ENCODE measurements around the gene CEP128.

The CEP128 gene

GRCh38 chr14:80567905-80568536 is 373.5 kb downstream of the CEP128 start:
- H3K4me1 Mint-ChIP-seq: no peaks in the 10 kb centered on the region

DNA sequence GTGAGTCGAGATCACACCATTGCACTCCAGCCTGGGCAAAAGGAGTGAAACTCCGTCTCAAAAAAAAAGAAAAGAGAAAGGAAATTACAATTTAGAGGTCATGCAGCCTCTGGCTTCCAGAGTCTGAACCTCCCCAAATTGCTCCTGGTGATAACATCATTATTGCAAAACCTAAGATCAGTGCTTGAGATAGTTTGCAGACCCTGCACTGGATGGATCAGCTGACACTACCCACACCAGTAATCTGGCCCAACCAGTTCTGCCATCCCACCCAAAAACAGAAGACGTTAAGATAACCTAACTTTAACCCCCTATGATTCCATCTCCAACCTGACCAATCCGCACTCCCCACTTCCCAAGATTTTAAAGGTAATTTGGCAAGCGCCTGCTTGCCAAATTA is 376.5 kb downstream of the CEP128 start:
- Mint-ChIP-seq H3K27ac (no peak overlapping the region), H3K4me3 (no peak overlapping the region), H3K4me1 (no peaks in the 10 kb centered on the region), H3K27me3 (no peaks in the 10 kb centered on the region), H3K9me3 (no peaks in the 10 kb centered on the region), H3K36me3 (peaks cover 2% of the 10 kb centered on the region)

More at GRCh38 chr14:80567905-80568536, 373.5 kb downstream of the CEP128 start:
- H3K36me3 Mint-ChIP-seq: peaks cover 2% of the 10 kb centered on the region
- no peak overlapping the region for H3K4me3 Mint-ChIP-seq
- H3K27ac Mint-ChIP-seq: peak overlapping the region; percentile 52
- no peaks in the 10 kb centered on the region for H3K9me3 Mint-ChIP-seq
- H3K27me3 Mint-ChIP-seq: no peaks in the 10 kb centered on the region

DNA sequence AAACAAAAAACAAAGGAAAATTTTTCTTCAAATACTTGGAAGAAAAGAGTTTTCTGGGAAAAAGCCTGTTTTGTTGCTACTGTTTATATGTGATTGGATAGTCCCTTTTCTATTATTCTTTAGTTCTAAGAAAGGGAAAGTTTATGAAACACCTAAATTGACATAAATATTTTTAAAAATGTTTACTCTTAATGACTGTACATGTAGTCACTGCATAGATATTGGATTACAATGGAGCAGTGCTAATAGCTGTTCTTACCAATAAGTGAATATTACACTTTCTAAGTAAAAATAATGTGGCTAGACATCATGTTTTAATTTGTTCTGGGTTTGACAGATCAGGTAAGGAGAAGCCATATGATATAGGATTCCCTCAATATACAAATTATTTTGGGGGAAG is 377.5 kb downstream of the CEP128 start:
- H3K36me3 Mint-ChIP-seq: peaks cover 4% of the 10 kb centered on the region
- H3K27ac Mint-ChIP-seq: no peak overlapping the region
- no peaks in the 10 kb centered on the region for H3K27me3 Mint-ChIP-seq
- no peak overlapping the region for H3K4me3 Mint-ChIP-seq
- H3K4me1 Mint-ChIP-seq: no peaks in the 10 kb centered on the region
- no peaks in the 10 kb centered on the region for H3K9me3 Mint-ChIP-seq

DNA sequence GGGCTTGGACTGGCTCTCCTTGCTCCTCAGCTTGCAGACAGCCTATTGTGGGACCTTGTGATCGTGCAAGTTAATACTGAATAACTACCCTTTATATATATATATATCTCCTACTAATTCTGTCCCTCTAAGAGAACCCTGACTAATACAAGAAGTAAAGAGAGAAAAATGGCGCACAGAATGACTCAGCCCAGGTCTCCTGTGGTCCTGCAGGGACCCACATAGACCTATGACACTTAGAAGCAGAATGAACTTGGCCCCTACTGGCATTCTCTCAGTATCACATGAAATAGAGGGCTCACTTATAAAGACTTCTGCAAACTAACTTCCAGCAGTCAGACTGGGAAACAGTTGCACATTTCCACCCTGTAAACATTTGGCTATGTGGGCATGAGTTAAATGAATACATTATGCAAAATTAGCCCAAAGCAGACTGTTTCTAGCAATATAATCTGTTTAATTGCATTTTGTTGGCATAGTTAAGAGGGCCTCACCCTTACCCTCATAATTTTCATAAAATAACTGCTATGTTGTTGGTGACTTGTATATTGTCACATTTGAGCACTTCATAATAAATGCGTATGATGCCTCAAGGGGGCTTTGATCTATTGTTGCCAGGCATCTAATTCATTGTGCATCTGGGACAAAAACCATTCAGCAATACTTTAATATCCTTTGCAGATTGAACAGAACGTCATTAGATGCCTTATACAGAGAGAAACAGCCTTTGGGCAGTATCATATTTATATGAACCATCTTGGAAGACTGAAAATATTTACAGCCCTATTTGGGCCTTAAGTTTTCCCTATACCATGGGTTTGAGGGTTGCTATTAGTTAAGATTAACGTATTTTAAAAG is 380.5 kb downstream of the CEP128 start:
- Mint-ChIP-seq H3K27me3 (no peaks in the 10 kb centered on the region), H3K9me3 (no peaks in the 10 kb centered on the region), H3K36me3 (peaks cover 4% of the 10 kb centered on the region), H3K4me3 (no peak overlapping the region), H3K4me1 (no peaks in the 10 kb centered on the region), H3K27ac (no peak overlapping the region)

- Mint-ChIP-seq H3K36me3 (peaks cover 3% of the 10 kb centered on the region), H3K27me3 (no peaks in the 10 kb centered on the region), H3K9me3 (no peaks in the 10 kb centered on the region), H3K4me1 (no peaks in the 10 kb centered on the region), H3K4me3 (no peak overlapping the region), H3K27ac (no peak overlapping the region)
Measured at GRCh38 chr14:80554139-80554538, 387.4 kb downstream of the CEP128 start.

DNA sequence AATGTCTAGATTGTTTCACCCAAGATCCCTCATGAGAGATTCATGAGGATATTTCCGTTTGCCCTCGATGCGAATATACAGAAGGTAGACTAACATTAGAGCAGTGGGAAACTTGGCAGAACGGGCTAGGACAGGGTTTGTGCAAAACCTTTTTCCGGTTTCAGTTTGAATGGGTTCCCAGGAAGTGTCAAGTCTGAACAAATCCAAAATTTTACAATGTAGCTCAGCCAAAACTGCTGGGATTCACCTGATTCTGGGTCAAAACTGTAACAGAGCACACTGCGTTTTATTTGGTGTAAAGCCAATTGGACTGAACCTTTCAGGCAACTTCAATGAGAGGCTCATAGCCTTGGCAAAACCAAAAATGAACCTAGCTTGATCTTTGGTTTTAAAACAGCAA is 392.4 kb downstream of the CEP128 start:
- Mint-ChIP-seq H3K36me3 (peaks cover 3% of the 10 kb centered on the region), H3K27ac (no peak overlapping the region), H3K4me1 (no peaks in the 10 kb centered on the region), H3K27me3 (no peaks in the 10 kb centered on the region), H3K9me3 (no peaks in the 10 kb centered on the region), H3K4me3 (no peak overlapping the region)

- H3K27me3 Mint-ChIP-seq: no peaks in the 10 kb centered on the region
Measured at GRCh38 chr14:80545935-80546854, 395.3 kb downstream of the CEP128 start.

DNA sequence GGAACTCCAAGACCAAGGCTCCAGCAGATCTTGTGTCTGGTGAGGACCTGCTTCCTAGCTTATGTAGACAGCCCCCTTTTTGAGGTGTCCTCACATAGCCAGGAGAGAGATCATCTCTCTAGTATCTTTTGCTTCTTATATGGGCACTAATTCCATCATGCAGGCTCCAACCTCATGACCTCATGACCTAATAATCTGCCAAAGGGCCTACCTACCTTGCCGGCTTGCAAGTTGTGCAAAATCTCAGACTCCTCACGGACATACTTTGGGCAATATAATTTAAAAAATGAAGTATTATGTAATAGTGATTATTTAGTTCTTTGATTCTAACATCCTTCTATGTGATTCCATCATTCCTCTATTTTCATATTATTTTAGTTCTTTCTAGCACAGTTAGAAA is 397.2 kb downstream of the CEP128 start:
- Mint-ChIP-seq H3K27ac (no peak overlapping the region), H3K9me3 (peaks cover 6% of the 10 kb centered on the region), H3K36me3 (peaks cover 3% of the 10 kb centered on the region), H3K4me1 (no peaks in the 10 kb centered on the region), H3K27me3 (no peaks in the 10 kb centered on the region), H3K4me3 (no peak overlapping the region)

More at GRCh38 chr14:80545935-80546854, 395.3 kb downstream of the CEP128 start:
- Mint-ChIP-seq H3K36me3 (no peaks in the 10 kb centered on the region), H3K9me3 (peaks cover 6% of the 10 kb centered on the region), H3K27ac (no peak overlapping the region), H3K4me1 (no peaks in the 10 kb centered on the region), H3K4me3 (no peak overlapping the region)

DNA sequence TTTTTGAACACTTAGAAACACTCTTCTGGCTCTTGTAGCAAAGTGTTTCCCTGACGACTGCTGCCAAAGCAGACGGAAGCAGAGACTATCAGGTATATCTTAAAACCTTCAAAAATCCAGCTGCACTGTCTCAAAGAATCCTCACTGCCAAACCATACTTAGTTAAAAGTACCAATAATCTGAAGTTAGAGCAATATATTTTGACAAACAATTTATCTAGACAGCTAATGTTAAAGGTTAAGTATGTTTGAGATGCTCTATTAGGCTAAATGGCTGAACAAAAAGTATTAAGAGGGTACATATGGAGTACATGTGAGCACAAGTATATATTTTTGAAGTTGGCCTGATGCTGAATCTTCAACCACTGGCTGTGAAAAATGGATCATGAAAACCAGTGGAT is 398.3 kb downstream of the CEP128 start:
- Mint-ChIP-seq H3K4me3 (no peak overlapping the region), H3K36me3 (peaks cover 3% of the 10 kb centered on the region), H3K27ac (no peak overlapping the region), H3K9me3 (peaks cover 6% of the 10 kb centered on the region), H3K27me3 (no peaks in the 10 kb centered on the region), H3K4me1 (no peaks in the 10 kb centered on the region)

- no peak overlapping the region for H3K4me3 Mint-ChIP-seq
- no peak overlapping the region for H3K27ac Mint-ChIP-seq
- no peaks in the 10 kb centered on the region for H3K27me3 Mint-ChIP-seq
- H3K36me3 Mint-ChIP-seq: peaks cover 3% of the 10 kb centered on the region
- H3K4me1 Mint-ChIP-seq: no peaks in the 10 kb centered on the region
- H3K9me3 Mint-ChIP-seq: peaks cover 6% of the 10 kb centered on the region
Measured at GRCh38 chr14:80538633-80539375, 402.7 kb downstream of the CEP128 start.

- peaks cover 3% of the 10 kb centered on the region for H3K36me3 Mint-ChIP-seq
- H3K27ac Mint-ChIP-seq: no peak overlapping the region
- H3K9me3 Mint-ChIP-seq: peaks cover 6% of the 10 kb centered on the region
- H3K4me3 Mint-ChIP-seq: no peak overlapping the region
- H3K4me1 Mint-ChIP-seq: no peaks in the 10 kb centered on the region
- no peaks in the 10 kb centered on the region for H3K27me3 Mint-ChIP-seq
Measured at GRCh38 chr14:80537626-80538025, 403.9 kb downstream of the CEP128 start.

DNA sequence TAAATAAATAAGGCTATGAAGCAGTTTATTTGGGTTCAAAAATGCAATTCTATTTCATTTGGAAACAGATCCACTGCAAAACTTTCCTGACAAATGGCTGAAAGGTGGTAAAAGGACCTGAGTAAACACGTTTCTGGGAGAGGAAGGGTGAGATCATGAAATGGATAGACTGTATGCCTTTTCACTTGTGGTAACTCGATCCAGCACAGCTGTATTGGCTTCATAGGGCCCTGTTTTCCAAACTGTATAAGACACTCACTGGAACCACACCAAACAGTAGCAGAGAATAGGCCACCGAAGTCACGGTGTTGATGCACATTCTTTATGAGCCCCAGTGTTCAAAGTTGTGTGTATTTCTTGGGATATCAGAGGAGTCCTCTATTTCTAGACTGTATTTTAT is 405.1 kb downstream of the CEP128 start:
- H3K27ac Mint-ChIP-seq: no peak overlapping the region

DNA sequence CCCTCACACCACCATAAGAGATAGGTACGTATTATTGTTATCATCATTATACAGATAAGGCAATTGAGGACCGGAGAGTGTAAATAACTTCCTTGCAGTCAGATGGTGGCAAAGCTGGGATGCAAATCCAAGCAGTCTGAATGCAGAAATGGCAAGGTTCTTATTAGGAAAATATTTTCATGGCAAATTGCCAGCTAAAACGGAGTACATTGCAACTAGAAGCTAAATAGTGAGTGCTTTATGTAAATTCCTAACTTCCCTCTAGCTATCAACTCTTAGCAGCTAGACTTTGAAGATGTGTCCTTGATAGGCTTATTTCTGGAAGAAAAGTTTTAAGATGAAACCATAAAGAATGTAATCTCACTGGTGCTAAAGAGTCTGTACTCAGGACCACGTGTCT is 406.4 kb downstream of the CEP128 start:
- Mint-ChIP-seq H3K9me3 (no peaks in the 10 kb centered on the region), H3K36me3 (peaks cover under 1% of the 10 kb centered on the region), H3K4me1 (no peaks in the 10 kb centered on the region), H3K4me3 (no peak overlapping the region), H3K27me3 (no peaks in the 10 kb centered on the region), H3K27ac (no peak overlapping the region)

More for the DNA sequence above, 405.1 kb downstream of the CEP128 start:
- Mint-ChIP-seq H3K9me3 (peaks cover 2% of the 10 kb centered on the region), H3K36me3 (peaks cover 3% of the 10 kb centered on the region), H3K27me3 (no peaks in the 10 kb centered on the region), H3K4me3 (no peak overlapping the region), H3K4me1 (no peaks in the 10 kb centered on the region)

- Mint-ChIP-seq H3K4me1 (no peaks in the 10 kb centered on the region), H3K27ac (no peak overlapping the region), H3K27me3 (no peaks in the 10 kb centered on the region), H3K4me3 (no peak overlapping the region), H3K9me3 (no peaks in the 10 kb centered on the region), H3K36me3 (peaks cover 9% of the 10 kb centered on the region)
Measured at GRCh38 chr14:80523518-80524117, 417.9 kb downstream of the CEP128 start.

DNA sequence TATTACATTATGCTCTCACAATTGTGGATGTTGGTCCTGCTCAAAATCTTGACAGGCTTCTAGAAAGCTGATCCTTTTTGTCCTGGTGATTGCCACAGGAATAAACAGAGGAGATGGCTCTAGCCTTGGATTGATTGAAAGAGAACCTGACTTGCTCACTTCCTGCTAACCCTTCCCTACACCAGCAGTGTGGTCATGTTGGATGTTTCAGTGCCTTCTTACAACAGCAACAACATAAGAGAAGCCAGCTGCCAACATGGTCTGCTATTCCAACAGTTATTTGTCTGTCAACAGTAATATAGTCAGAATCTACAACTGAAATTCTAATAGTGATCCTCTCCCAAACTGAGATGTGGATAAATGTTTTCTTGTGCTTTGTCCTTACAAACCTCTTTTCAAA is 418.6 kb downstream of the CEP128 start:
- no peaks in the 10 kb centered on the region for H3K9me3 Mint-ChIP-seq
- peaks cover 14% of the 10 kb centered on the region for H3K36me3 Mint-ChIP-seq
- no peak overlapping the region for H3K27ac Mint-ChIP-seq
- no peaks in the 10 kb centered on the region for H3K4me1 Mint-ChIP-seq
- no peaks in the 10 kb centered on the region for H3K27me3 Mint-ChIP-seq
- no peak overlapping the region for H3K4me3 Mint-ChIP-seq
